Measurements from ENCODE around the gene KY.

The KY gene

GRCh38 chr3:134694466-134694865, 43.6 kb upstream of the KY start:
- DNase-seq (ENCODE audit: low spot score): no peak
- in situ Hi-C loops (cut with MboI; ENCODE audit: low pct_unique_long_range_greater_than_20kb, low sequenced_read_pairs, unreplicated experiment): no loop called here
- TF ChIP-seq, protein P1, sequence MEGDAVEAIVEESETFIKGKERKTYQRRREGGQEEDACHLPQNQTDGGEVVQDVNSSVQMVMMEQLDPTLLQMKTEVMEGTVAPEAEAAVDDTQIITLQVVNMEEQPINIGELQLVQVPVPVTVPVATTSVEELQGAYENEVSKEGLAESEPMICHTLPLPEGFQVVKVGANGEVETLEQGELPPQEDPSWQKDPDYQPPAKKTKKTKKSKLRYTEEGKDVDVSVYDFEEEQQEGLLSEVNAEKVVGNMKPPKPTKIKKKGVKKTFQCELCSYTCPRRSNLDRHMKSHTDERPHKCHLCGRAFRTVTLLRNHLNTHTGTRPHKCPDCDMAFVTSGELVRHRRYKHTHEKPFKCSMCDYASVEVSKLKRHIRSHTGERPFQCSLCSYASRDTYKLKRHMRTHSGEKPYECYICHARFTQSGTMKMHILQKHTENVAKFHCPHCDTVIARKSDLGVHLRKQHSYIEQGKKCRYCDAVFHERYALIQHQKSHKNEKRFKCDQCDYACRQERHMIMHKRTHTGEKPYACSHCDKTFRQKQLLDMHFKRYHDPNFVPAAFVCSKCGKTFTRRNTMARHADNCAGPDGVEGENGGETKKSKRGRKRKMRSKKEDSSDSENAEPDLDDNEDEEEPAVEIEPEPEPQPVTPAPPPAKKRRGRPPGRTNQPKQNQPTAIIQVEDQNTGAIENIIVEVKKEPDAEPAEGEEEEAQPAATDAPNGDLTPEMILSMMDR (IDR thresholded peaks at IDR 0.05; ENCODE audit: extremely low read depth, insufficient read depth, missing control alignments): no peak

GRCh38 chr3:134693804-134694203, 43.0 kb upstream of the KY start:
- DNase-seq (ENCODE audit: low spot score): no peak
- in situ Hi-C loops (cut with MboI; ENCODE audit: low pct_unique_long_range_greater_than_20kb, low sequenced_read_pairs, unreplicated experiment): no loop called here
- TF ChIP-seq, protein P1 (IDR thresholded peaks at IDR 0.05; ENCODE audit: extremely low read depth, insufficient read depth, missing control alignments): no peak

- TF ChIP-seq, protein P1 (IDR thresholded peaks at IDR 0.05; ENCODE audit: extremely low read depth, insufficient read depth, missing control alignments): no peak
- in situ Hi-C loops (cut with MboI; ENCODE audit: low pct_unique_long_range_greater_than_20kb, low sequenced_read_pairs, unreplicated experiment): no loop called here
- no peak for DNase-seq (ENCODE audit: low spot score)
These were observed 42.4 kb upstream of the KY start for GRCh38 chr3:134693226-134693625.

DNA sequence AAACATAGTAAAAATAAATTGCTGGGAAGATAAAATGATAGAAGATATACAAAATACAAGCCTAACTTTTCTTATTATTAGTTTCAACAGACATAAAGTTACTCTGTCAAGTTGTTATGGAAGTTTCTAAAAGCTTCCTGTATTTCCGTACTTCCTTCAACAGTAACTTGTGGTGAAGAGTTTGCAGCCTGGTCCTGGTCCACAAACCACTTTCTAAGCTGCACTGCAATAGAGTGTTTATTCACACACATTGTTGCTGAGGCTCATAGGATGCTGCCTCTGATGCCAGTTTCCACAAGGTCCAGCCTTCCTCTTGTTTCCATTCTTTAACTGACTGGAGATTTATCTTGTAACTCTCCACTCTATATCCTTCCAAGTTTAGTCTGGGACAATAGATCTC, 39.4 kb upstream of the KY start:
- in situ Hi-C loops (cut with MboI; ENCODE audit: low pct_unique_long_range_greater_than_20kb, low sequenced_read_pairs, unreplicated experiment): no loop called here
- no peak for DNase-seq (ENCODE audit: low spot score)
- TF ChIP-seq, protein P1 (IDR thresholded peaks at IDR 0.05; ENCODE audit: extremely low read depth, insufficient read depth, missing control alignments): no peak

- TF ChIP-seq, protein P1 (IDR thresholded peaks at IDR 0.05; ENCODE audit: extremely low read depth, insufficient read depth, missing control alignments): no peak
- DNase-seq (ENCODE audit: low spot score): no peak
- in situ Hi-C loops (cut with MboI; ENCODE audit: low pct_unique_long_range_greater_than_20kb, low sequenced_read_pairs, unreplicated experiment): no loop called here
These were observed 36.8 kb upstream of the KY start for GRCh38 chr3:134687642-134688041.

- DNase-seq (ENCODE audit: low spot score): no peak
- in situ Hi-C loops (cut with MboI; ENCODE audit: low pct_unique_long_range_greater_than_20kb, low sequenced_read_pairs, unreplicated experiment): no loop called here
- TF ChIP-seq, protein P1 (IDR thresholded peaks at IDR 0.05; ENCODE audit: extremely low read depth, insufficient read depth, missing control alignments): no peak
These were observed 35.3 kb upstream of the KY start for GRCh38 chr3:134685929-134686802.

All from GM13977 (cell line).